GM18517 (cell line): ENCODE data around the gene TLE6.
"Not testable (repeated sequence)": the region's sequence is repeated elsewhere in the genome, so short reads cannot be mapped to it uniquely, and the experiment has no call there.

Experiments
- ATAC-seq: cut with Tn5 transposase; IDR thresholded peaks from one replicate; pipeline ENCODE4 v1.9.1; 2021; ENCODE audit warnings: mild to moderate bottlenecking, moderate library complexity; ENCODE audit not compliant: unreplicated experiment

Gene TLE6

GRCh38 chr19:3001235-3001800, 24.0 kb downstream of the TLE6 start:
- no peak for ATAC-seq

DNA sequence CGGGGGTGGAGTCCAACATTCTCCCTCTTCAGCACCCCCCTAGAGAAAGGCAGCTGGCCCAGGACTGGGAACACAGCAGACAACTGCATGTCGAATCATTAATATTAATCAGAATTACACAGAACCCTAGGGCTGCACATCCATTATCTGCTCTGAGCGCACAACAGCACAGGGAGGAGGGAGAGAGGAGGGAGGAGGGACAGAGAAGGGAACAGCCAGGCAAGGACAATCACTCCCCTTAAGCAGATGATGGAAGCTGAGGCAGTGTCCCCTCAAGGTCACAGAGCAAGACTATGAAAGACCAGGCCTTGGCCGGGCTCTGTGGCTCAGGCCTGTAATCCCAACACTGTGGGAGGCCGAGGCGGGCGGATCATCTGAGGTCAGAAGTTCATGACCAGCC, 25.7 kb downstream of the TLE6 start:
- ATAC-seq, result no peak

DNA sequence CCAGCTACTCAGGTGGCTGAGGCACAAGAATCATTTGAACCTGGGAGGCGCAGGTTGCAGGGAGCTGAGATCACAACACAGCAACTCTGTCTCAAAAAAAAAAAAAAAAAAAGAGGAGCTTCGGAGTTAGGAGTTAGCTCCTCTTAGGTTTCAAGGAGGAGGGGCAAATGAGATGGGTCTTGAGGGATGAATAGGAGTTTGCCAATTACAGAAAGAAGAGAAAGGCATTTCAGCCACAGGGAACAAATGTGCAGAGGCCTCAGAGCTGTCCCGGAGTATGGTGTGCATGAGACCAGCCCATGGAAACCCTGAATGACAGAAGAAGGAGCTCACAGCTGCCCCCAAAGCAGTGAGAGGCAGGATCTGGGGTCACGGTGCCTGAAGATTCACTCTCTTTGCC, 27.2 kb downstream of the TLE6 start:
- no peak for ATAC-seq

DNA sequence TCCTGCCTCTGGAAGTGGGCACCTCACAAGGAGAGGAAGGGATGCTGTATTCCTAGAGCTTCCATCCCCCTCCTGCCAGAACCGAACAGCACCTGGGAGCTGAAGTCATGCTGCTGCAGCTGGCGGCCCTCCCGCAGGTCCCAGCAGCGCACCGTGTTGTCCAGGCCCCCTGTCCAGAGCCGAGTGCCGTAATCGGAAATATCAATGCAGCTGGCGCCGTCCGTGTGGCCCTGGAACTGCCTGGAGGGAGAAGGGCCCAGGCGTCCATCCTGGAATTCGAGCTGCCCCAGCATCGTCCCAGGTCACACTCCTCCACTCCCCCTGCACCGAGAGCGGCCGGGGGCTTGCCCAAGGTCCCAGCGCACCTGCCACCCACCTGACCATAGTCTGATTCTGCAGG, 28.0 kb downstream of the TLE6 start:
- no peak for ATAC-seq

GRCh38 chr19:3006075-3006767, 28.9 kb downstream of the TLE6 start:
- no peak for ATAC-seq

GRCh38 chr19:3007975-3008374, 30.6 kb downstream of the TLE6 start:
- no peak for ATAC-seq

GRCh38 chr19:3008994-3009393, 31.6 kb downstream of the TLE6 start:
- ATAC-seq, result no peak

DNA sequence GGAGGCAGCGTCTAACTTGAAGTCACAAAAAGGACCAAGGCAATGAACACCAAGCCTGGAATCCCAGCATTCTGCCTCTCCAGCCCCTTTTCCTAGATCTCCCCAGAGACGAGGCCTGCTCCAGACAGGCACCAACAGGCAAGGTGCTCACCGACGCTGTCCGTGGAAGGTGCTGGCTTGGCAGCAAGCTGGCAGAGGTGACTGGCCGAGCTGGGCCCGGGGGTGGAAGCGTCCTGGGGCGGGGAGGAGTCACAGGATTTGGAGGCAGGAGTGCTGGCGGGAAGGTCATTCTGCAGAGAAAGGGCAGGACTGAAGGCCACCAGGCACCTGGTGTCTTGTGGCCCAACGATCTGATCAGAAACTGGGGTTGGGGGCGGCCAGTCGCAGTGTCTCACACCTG, 33.5 kb downstream of the TLE6 start:
- ATAC-seq, result no peak

- not testable (repeated sequence) for ATAC-seq
Measured at GRCh38 chr19:3012059-3012458, 34.7 kb downstream of the TLE6 start.

DNA sequence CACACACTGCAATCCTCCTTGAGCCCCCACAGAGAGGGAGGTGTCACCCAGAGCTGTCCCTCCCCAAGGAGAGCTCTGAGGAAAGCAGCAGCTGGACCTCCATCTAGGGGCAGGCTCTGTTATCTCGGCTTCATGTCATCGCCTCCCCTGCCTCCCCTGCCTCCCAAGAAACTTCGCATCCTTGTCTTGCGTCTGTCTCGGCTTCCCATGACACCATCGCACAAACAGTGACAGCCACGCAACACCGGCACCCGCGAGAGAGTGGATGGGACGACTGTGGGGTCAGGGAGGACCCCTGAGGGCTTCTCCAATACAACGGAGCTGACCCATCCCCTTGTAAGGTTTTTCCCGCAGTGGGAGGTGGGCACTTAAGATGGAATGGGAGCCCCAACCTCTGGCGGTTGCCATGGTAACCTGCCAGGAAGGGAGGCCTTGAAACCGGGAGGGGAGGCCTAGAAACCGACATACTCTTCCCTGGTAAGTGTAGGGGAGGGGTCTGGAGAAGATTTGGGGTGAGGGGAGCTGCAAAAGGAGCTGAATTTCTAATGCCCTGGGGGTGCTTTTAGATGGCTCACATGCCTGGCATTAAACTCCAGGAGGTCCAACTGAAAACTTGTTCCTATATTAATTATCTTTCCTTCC, 35.4 kb downstream of the TLE6 start:
- ATAC-seq, result no peak

GRCh38 chr19:3013263-3013725, 35.9 kb downstream of the TLE6 start:
- ATAC-seq, result no peak

DNA sequence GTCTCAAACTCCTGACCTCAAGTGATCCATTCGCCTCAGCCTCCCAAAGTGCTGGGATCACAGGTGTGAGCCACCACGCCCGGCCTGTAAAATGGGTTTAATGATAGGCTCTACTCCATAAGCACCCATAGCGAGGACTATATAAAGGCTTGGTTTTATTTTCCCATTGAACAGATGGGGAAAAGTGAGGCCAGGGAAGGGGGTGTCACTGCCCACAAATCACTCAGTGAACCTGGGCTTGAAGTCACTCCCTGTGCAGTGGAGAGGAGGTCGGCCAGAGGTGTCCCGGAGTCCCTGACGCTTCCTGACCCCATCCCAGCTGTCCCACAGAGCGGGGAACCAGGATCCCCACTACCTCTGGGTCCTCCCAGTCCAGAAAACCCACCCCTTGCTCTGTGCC, 36.8 kb downstream of the TLE6 start:
- ATAC-seq, result no peak

DNA sequence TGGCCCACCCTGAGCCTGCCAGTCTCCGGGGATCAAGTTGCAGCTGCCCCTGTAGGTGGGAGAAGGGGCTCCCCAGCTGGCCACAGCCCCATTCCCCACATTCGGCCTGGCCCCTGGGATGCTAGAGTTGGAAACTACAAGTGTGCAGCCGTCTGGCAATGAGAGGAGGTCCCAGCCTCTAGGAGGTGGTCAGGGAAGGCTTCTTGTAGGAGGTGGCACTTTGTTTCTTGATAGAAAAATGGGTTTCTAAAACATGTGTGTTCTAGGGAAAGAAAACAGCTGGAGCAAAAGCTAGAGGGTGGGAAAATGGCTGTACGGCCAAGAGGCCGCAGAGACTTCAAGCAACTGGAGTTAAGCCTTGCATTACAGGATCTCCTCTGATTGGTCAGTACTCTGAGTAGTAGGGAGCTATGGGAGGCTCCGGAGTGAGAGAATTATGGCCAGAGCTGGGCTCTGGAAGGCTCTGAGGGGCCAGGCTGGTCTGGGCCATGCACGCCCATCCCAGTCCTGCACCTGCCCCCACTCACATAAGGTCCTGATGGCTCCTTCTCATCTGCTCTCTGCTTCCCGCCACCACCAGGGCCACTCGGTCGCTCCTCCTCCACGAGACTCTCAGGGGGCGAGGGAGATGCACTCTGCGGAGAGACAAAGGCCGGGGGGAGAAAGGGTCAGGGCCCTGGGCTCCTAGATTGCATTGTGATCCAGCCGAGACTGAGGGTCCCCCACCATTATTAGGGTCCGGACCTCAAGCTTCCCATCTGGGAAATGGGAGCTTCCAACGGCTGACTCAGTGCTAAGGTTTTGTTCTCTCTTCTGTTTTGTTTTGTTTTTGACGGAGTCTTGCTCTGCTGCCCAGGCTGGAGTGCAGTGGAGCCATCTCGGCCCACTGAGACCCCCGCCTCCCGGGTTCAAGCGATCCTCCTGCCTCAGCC, 38.0 kb downstream of the TLE6 start:
- no peak for ATAC-seq

- no peak for ATAC-seq
Measured at GRCh38 chr19:3017923-3018322, 40.6 kb downstream of the TLE6 start.

- ATAC-seq, result no peak
Measured at GRCh38 chr19:3019211-3019854, 42.0 kb downstream of the TLE6 start.

DNA sequence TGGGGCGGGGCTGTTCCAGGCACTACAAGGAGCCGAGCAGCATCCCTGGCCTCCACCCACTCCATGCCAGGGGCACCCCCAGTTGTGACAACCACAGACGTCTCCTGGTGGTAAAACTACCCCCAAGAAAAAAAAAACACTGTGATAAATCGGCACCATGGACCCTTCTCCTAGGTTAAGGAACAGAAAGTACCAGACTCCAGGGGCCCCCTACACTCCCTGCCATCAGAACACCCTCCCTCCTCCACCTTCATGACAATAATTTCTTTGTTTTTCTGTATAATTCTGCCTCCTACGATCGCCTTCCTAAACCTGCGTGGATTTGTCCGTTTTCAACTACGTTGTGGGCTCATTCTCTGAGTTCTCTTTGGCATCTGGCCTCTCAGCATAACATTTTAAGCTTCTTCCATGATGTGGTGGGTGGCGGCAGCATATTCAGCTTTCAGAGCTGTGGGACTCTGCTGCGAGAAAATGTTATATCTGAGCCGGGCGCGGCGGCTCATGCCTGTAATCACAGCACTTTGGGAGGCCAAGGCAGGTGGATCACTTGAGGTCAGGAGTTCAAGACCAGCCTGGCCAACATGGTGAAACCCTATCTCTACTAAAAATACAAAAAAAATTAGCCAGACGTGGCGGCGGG, 43.1 kb downstream of the TLE6 start:
- ATAC-seq, result no peak

DNA sequence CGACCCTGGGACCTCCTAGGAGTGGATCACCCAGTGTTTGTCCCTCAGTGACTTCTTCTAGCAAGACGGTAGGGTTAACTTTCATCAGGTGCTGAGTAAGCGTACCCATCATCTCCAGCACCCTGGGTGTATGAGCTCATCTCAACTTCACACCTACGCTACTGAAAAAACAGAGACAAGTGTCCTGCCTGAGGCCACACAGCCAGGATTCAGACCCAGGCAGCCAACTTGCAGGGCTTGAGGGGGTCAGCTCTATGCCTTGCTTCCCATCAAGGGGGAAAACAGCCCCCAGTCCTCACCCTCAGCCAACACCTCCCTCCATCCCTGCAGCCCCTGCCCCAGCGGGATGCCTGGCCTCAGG, 47.1 kb downstream of the TLE6 start:
- ATAC-seq, result no peak

DNA sequence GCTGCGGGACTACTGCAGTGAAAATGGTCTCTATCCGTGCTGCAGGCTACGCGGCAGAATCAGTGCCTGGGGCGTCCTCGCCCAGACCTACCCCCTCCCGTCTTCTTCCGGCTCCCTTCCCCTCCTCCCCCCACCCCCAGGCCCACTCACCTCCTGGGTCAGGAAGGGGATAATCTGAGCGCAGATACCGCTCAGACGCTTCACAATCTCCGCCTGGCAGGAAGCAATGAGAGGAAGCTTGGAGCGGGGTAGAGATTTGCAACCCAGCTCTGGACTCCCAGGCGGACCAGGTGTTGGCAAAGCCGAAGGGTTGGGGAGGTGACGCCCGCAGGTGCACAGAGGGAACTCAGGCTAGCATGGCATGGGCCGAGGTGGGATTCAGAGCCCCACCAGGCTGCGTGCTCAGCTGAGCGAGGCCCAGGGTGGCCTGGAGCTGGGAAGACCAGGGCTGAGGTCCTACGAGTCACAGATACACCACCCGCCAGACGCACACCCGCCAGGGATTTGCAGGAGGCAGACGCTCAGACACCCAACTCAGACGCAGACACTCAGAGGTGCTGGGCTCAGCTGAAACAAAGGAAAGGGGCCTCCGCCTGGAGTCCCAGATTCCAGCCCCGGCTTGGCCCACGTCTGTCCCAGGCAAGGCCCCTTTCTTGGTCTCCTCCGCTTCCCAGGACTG, 47.6 kb downstream of the TLE6 start:
- no peak for ATAC-seq

DNA sequence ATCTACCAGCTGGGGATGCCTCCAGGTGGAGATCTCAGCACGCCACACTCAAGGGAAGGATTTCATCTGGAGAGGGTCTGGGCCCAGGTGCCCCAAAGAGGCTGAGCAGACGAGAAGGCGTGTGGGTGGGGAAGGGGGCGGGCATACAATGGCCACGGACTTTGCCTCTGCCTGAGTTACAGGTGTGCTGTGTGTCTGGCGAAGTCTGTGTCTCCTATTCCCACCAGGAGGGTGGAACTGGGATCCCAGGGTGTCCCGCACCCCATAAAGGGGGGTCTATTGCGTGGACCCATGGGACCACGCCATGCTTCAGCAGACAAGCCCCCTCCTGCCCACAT, 48.2 kb downstream of the TLE6 start:
- ATAC-seq, result no peak

DNA sequence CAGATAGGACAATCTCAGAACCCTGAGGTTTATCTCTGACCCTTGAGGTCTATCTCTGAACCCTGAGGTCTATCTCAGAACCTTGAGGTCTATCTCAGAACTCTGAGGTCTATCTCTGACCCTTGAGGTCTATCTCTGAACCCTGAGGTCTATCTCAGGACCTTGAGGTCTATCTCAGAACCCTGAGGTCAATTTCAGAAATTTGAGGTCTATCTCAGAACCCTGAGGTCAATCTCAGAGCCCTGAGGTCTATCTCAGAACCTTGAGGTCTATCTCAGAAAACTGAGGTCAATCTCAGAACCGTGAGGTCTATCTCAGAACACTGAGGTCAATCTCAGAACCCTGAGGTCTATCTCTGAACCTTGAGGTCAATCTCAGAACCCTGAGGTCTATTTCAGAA, 49.4 kb downstream of the TLE6 start:
- ATAC-seq, result no peak
